ENCODE results near the gene VTI1A.
A peak's percentile ranks its signal among the peaks of the same experiment; 100 is the strongest.

Gene VTI1A

DNA sequence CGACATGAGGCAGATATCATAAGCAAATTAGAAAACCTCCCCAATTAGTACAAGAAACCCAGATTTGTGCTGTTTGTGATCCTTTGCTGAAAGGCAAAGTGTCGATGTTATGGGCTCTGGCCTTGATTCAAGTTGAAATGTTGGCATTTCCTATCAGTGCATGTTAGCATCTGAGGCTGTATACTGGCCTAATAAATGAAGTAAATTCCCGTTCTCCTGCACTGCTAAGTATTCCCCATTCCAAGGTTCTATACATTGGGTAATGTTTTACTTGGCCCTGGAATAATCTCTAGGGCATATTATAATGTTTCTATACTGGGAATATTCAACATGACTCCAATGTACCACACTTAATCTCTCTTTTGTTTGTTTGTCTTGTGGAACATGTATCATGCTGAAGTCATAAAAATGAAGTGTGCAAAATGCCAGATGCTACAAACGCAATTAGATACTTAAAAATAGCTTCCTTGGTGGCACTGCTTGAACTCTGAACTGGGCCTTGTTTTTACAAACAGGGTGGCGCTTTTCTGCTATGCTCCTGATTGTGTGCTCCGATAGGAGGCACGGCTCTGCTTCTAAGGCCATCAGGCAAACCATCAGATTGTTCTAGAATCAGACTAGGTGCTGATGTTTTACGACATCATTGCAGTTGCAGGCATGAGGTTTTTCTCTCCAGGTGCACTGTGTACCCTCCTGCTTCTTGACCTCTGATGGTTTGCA, 346.3 kb downstream of the VTI1A start:
- peak overlapping the region; percentile 69 for H3K27ac ChIP-seq (ENCODE audit: extremely low read depth, low read depth, low read length)
- CTCF ChIA-PET, result no interaction called here
- H3K4me1 ChIP-seq (ENCODE audit: control insufficient read depth, insufficient read depth, low read length), result peaks cover 23% of the 10 kb centered on the region
- H3K4me3 ChIP-seq (ENCODE audit: low read depth, low read length), result no peak overlapping the region
- POLR2A ChIA-PET, result no interaction called here
- no peaks in the 10 kb centered on the region for H3K36me3 ChIP-seq (ENCODE audit: control insufficient read depth in 2 of 2, insufficient read depth in 1 of 2, low read length in 2 of 2)
- no peaks in the 10 kb centered on the region for H3K9me3 ChIP-seq (ENCODE audit: control insufficient read depth, insufficient read depth, low read depth, low read length)
- 0 out of 2 replicates have a peak, but pooled peaks have one; percentile 54 for TF ChIP-seq ZNF324 (tag by site-specific recombination; IDR thresholded peaks at IDR 0.05)
- peak; percentile 75; the same call in 1 of the 2 replicates for TF ChIP-seq ZNF596 (tag by site-specific recombination; IDR thresholded peaks at IDR 0.05)
- TF ChIP-seq ZNF561 (tag by site-specific recombination; IDR thresholded peaks at IDR 0.05; ENCODE audit: borderline replicate concordance), result peak; percentile 100
- TF ChIP-seq ZNF10 (tag by site-specific recombination; IDR thresholded peaks at IDR 0.05), result peak; percentile 80
- TF ChIP-seq ZNF16 (tag by site-specific recombination; IDR thresholded peaks at IDR 0.05; ENCODE audit: low read depth), result no peak
- TF ChIP-seq ZNF362 (tag by site-specific recombination; IDR thresholded peaks at IDR 0.05), result no peak
- no peak for TF ChIP-seq ZNF311 (tag by site-specific recombination; IDR thresholded peaks at IDR 0.05; ENCODE audit: borderline replicate concordance)
- TF ChIP-seq CTCF (tag by site-specific recombination; IDR thresholded peaks at IDR 0.05), result peak; percentile 47; the same call in 1 of the 2 replicates
- peak; percentile 97 for TF ChIP-seq ZBTB1 (tag by site-specific recombination; IDR thresholded peaks at IDR 0.05)
- peak; percentile 79; the same call in 1 of the 2 replicates for TF ChIP-seq GLIS1 (tag by site-specific recombination; IDR thresholded peaks at IDR 0.05)
- TF ChIP-seq ZNF830 (tag by site-specific recombination; IDR thresholded peaks at IDR 0.05; ENCODE audit: low read depth), result no peak
- peak; percentile 62; the same call in 1 of the 2 replicates for TF ChIP-seq GFI1B (tag by site-specific recombination; IDR thresholded peaks at IDR 0.05)
- TF ChIP-seq ZNF529 (tag by site-specific recombination; IDR thresholded peaks at IDR 0.05; ENCODE audit: insufficient replicate concordance), result peak; percentile 30
- TF ChIP-seq ZNF629 (tag by site-specific recombination; IDR thresholded peaks at IDR 0.05), result peak; percentile 92
- peak; percentile 81 for TF ChIP-seq ZNF18 (tag by site-specific recombination; IDR thresholded peaks at IDR 0.05)
- TF ChIP-seq ZNF558 (tag by site-specific recombination; IDR thresholded peaks at IDR 0.05), result peak; percentile 82
- TF ChIP-seq ZNF121 (tag by site-specific recombination; IDR thresholded peaks at IDR 0.05), result peak; percentile 49; the same call in 1 of the 2 replicates
- TF ChIP-seq PRDM10 (tag by site-specific recombination; IDR thresholded peaks at IDR 0.05), result peak; percentile 43
- TF ChIP-seq ZNF423 (tag by site-specific recombination; IDR thresholded peaks at IDR 0.05), result peak; percentile 47; the same call in 1 of the 2 replicates
- TF ChIP-seq ZNF184 (tag by site-specific recombination; IDR thresholded peaks at IDR 0.05), result peak; percentile 82; the same call in 1 of the 2 replicates
- TF ChIP-seq ZNF341 (tag by site-specific recombination; IDR thresholded peaks at IDR 0.05; ENCODE audit: low read depth), result peak; percentile 49; the same call in 1 of the 2 replicates
- TF ChIP-seq ZNF391 (tag by site-specific recombination; IDR thresholded peaks at IDR 0.05; ENCODE audit: borderline replicate concordance, low read depth), result peak; percentile 96
- TF ChIP-seq, protein P1, sequence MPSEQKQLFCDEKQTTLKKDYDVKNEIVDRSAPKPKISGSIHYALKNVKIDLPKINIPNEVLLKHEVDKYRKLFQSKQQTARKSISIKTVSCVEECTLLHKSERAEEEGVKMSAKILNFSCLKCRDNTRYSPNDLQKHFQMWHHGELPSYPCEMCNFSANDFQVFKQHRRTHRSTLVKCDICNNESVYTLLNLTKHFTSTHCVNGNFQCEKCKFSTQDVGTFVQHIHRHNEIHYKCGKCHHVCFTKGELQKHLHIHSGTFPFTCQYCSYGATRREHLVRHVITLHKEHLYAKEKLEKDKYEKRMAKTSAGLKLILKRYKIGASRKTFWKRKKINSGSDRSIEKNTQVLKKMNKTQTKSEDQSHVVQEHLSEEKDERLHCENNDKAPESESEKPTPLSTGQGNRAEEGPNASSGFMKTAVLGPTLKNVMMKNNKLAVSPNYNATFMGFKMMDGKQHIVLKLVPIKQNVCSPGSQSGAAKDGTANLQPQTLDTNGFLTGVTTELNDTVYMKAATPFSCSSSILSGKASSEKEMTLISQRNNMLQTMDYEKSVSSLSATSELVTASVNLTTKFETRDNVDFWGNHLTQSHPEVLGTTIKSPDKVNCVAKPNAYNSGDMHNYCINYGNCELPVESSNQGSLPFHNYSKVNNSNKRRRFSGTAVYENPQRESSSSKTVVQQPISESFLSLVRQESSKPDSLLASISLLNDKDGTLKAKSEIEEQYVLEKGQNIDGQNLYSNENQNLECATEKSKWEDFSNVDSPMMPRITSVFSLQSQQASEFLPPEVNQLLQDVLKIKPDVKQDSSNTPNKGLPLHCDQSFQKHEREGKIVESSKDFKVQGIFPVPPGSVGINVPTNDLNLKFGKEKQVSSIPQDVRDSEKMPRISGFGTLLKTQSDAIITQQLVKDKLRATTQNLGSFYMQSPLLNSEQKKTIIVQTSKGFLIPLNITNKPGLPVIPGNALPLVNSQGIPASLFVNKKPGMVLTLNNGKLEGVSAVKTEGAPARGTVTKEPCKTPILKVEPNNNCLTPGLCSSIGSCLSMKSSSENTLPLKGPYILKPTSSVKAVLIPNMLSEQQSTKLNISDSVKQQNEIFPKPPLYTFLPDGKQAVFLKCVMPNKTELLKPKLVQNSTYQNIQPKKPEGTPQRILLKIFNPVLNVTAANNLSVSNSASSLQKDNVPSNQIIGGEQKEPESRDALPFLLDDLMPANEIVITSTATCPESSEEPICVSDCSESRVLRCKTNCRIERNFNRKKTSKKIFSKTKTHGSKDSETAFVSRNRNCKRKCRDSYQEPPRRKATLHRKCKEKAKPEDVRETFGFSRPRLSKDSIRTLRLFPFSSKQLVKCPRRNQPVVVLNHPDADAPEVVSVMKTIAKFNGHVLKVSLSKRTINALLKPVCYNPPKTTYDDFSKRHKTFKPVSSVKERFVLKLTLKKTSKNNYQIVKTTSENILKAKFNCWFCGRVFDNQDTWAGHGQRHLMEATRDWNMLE (tag by site-specific recombination; conservative IDR thresholded peaks at IDR 0.05; ENCODE audit: low read depth), result peak; percentile 52
